Measurements from ENCODE around the gene RASL11B. TPM values are rescaled to one million over a fixed set of nuclear protein-coding genes. Genes with fewer than 3 reads are reported as not detected.

Gene RASL11B
- 0.21 TPM in 1 of 2 replicates, not detected in the other for total RNA-seq (2013; cell fraction: nucleolus; rRNA removed)
- 0.06 TPM in 1 of 2 replicates, not detected in the other for total RNA-seq (2014; rRNA removed)
- not detected in 2 replicates for total RNA-seq (2014; rRNA removed; fragmentation: Illumina TruSeq; extraction: Trizol)
- total RNA-seq (2021), result not detected in 2 replicates
- polyA plus RNA-seq (2011; ENCODE audit: low read depth), result not detected
- polyA plus RNA-seq (2011; rRNA removed), result not detected in 2 replicates
- polyA plus RNA-seq (2011; cell fraction: cytosol; rRNA removed), result 0.03 TPM in 1 of 2 replicates, not detected in the other
- polyA plus RNA-seq (2011; cell fraction: nucleus; rRNA removed), result not detected in 2 replicates
- polyA plus RNA-seq (2012), result 0.15 TPM in 1 of 2 replicates, not detected in the other
- 0.21 TPM in 1 of 2 replicates, not detected in the other for polyA plus RNA-seq (2014; fragmentation: Illumina TruSeq; extraction: Trizol)
- polyA plus RNA-seq (2014; fragmentation: Nextera tagmentation; extraction: Ambion mirVana), result under 1 TPM in 1 of 2 experiments, not detected in 1; 0.08 TPM
- polyA plus RNA-seq (2014; rRNA removed), result 0.06 and 0.19 TPM in 2 replicates
- polyA plus RNA-seq (2016; fragmentation: Nextera tagmentation; extraction: Ambion mirVana), result under 1 TPM; 0.19 to 0.45 TPM
- polyA minus RNA-seq (2011; rRNA and poly(A)+ RNA removed), result not detected in 2 replicates
- polyA minus RNA-seq (2011; cell fraction: cytosol; rRNA and poly(A)+ RNA removed), result not detected in 2 replicates
- polyA minus RNA-seq (2011; cell fraction: nucleus; rRNA and poly(A)+ RNA removed), result not detected in 2 replicates
- percentile 17 among the genes with signal in this experiment for Bru-seq, nascent RNA
- percentile 28 among the genes with signal in this experiment for BruChase-seq, experiment 1, labeled RNA remaining after a 6-hour chase
- percentile 13 among the genes with signal in this experiment for BruChase-seq, experiment 2, labeled RNA remaining after a 2-hour chase
- long read RNA-seq, experiment 1, result 0 reads
- long read RNA-seq, experiment 2, result 0 reads

DNA sequence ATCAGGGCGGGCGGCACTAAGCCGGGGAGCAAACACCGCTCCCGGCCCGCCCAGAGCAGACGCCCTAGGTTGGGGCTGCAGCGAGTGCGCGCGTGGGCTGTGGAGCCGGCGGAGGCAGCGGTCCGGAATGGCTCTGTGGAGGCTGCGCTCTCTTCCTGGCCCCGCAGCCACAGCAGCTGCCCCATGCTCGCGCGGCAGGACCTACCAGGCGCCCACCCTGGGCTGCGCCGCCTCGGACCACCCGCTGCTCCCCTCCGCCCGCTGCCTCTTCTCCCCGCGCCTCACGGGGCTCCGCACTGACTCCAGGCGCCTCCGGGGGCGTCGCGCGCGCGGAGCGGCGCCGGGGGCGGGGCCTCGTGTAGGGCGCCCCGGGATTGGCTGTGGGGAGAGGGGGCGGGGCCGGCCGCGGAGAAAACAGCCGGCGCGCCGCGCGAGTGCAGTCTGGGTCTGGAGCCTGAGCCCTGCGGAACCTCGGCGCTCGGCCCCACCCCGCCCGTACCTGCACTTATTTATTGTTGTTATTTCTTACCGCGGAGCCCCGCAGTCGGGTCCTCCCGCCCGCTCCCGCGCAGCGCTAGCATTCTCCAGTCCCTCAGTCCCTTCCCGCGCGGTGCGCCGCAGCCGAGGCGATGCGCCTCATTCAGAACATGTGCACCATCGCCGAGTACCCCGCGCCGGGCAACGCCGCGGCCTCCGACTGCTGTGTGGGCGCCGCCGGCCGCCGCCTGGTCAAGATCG lies at the start of gene RASL11B:
Gene RASL11B, plus strand, starts transcription at position 439 of the 738 bp plus-strand sequence. Its CDS starts 191 bp downstream, at position 630.
- FAIRE-seq, result no peak
- Histone ChIP-seq H3K9me3 (replicated peaks; ENCODE audit: control insufficient read depth, insufficient read depth, low read length) (no peaks in the 10 kb centered on the region; the same call in 2 of the 3 replicates), H3K4me2 (ENCODE audit: control insufficient read depth, insufficient read depth) (peak within 1 kb of the TSS; percentile 97), H3K4me3 (peak within 1 kb of the TSS; percentile 72; the same call in 1 of the 2 replicates), H4K20me1 (ENCODE audit: control insufficient read depth, insufficient read depth) (no peaks in the 10 kb centered on the region), H3K27me3 (replicated peaks in 1 of 2; ENCODE audit: control insufficient read depth in 2 of 2, insufficient read depth in 2 of 2, low read length in 1 of 2) (peaks cover 0 to 5% of the 10 kb centered on the region in 2 experiments; a peak in 2 of 4 replicates), H3K4me1 (ENCODE audit: control insufficient read depth, insufficient read depth, low read length) (peaks cover 4% of the 10 kb centered on the region), H3K36me3 (ENCODE audit: control insufficient read depth in 2 of 2, insufficient read depth in 2 of 2, low read length in 1 of 2) (no peaks in the 10 kb centered on the region), H3K79me2 (ENCODE audit: control insufficient read depth, insufficient read depth, low read length) (no peaks in the 10 kb centered on the region), H3K27ac (ENCODE audit: control insufficient read depth, insufficient read depth) (no peak within 1 kb of the TSS), H3K9ac (ENCODE audit: control insufficient read depth, insufficient read depth, low read length) (no peak within 1 kb of the TSS; the same call in 1 of the 2 replicates), H2AFZ (ENCODE audit: control insufficient read depth, low read depth, low read length) (peak within 1 kb of the TSS; percentile 84)
- ChIA-PET RAD21 (ENCODE audit: unreplicated experiment) (no interaction called here), CTCF (no interaction called here), POLR2A (no interaction called here), SMC1A (ENCODE audit: uncharacterized antibody, unreplicated experiment) (interaction anchor here (1.4 kb wide), 1 partner anchor 15 kb away, joined by 3 read pairs; no protein-coding TSS in a partner anchor)
- no TSS peak for BruUV-seq (replicated peaks)
- peak; percentile 4 for DNase-seq (ENCODE audit: low read depth, low spot score)
- intact Hi-C loops (cut with micrococcal nuclease; ENCODE audit: unreplicated experiment) (loop anchor here (5.0 kb wide), 1 partner anchor 140 kb away; no protein-coding TSS in a partner anchor), in situ Hi-C loops (cut with MboI) (no loop called here)
- WGBS (ENCODE audit: insufficient coverage, insufficient replicate concordance, low lambda C conversion rate, missing lambda C conversion rate), result 2% methylated on average over 73 of the region's 94 CpGs
- ATAC-seq, result peak; percentile 100
- TF ChIP-seq MYC (IDR thresholded peaks at IDR 0.05; ENCODE audit: insufficient read depth, insufficient read length, insufficient replicate concordance, low read length, severe bottlenecking) (peak; percentile 21), ZBTB40 (IDR thresholded peaks at IDR 0.05; ENCODE audit: borderline replicate concordance) (no peak), ZNF207 (IDR thresholded peaks at IDR 0.05; ENCODE audit: borderline replicate concordance) (no peak), RELA (IDR thresholded peaks at IDR 0.05; ENCODE audit: borderline replicate concordance, partially characterized antibody) (no peak), BMI1 (IDR thresholded peaks at IDR 0.05; ENCODE audit: borderline replicate concordance) (no peak), SMC3 (IDR thresholded peaks at IDR 0.05; ENCODE audit: borderline replicate concordance, low read length) (no peak), CHD4 (IDR thresholded peaks at IDR 0.05) (no peak), SREBF2 (IDR thresholded peaks at IDR 0.05; ENCODE audit: low read length) (no peak), FOXM1 (IDR thresholded peaks at IDR 0.05; ENCODE audit: low read depth, low read length) (no peak), CREB1 (IDR thresholded peaks at IDR 0.05; ENCODE audit: low read depth) (no peak)
- TF ChIP-seq, protein P1, sequence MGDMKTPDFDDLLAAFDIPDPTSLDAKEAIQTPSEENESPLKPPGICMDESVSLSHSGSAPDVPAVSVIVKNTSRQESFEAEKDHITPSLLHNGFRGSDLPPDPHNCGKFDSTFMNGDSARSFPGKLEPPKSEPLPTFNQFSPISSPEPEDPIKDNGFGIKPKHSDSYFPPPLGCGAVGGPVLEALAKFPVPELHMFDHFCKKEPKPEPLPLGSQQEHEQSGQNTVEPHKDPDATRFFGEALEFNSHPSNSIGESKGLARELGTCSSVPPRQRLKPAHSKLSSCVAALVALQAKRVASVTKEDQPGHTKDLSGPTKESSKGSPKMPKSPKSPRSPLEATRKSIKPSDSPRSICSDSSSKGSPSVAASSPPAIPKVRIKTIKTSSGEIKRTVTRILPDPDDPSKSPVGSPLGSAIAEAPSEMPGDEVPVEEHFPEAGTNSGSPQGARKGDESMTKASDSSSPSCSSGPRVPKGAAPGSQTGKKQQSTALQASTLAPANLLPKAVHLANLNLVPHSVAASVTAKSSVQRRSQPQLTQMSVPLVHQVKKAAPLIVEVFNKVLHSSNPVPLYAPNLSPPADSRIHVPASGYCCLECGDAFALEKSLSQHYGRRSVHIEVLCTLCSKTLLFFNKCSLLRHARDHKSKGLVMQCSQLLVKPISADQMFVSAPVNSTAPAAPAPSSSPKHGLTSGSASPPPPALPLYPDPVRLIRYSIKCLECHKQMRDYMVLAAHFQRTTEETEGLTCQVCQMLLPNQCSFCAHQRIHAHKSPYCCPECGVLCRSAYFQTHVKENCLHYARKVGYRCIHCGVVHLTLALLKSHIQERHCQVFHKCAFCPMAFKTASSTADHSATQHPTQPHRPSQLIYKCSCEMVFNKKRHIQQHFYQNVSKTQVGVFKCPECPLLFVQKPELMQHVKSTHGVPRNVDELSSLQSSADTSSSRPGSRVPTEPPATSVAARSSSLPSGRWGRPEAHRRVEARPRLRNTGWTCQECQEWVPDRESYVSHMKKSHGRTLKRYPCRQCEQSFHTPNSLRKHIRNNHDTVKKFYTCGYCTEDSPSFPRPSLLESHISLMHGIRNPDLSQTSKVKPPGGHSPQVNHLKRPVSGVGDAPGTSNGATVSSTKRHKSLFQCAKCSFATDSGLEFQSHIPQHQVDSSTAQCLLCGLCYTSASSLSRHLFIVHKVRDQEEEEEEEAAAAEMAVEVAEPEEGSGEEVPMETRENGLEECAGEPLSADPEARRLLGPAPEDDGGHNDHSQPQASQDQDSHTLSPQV (IDR thresholded peaks at IDR 0.05), result no peak
